Lung (tissue), 12 donors: ENCODE measurements around the gene CCDC181. TPM values are rescaled to one million over a fixed set of nuclear protein-coding genes. Genes with fewer than 3 reads are reported as not detected.
"Not testable (repeated sequence)": the region's sequence is repeated elsewhere in the genome, so short reads cannot be mapped to it uniquely, and the experiment has no call there.

Experiments
- ATAC-seq: fragments of 200-7000 bp; cut with Tn5 transposase; one replicate; pipeline ENCODE4 v1.9.1; 2020; ENCODE audit warnings: moderate number of reproducible peaks; ENCODE audit not compliant: insufficient read depth, low FRiP score
- DNase-seq, 3 donors: peaks; one replicate each; pipeline ENCODE4 v3.0.0-alpha.2; 2013 to 2017
- H3K27ac ChIP-seq, 2 donors: one replicate each; pipeline ENCODE4 v1.5.1; 2013; ENCODE audit warnings: mild to moderate bottlenecking in 2 of 2, moderate library complexity in 2 of 2, control low read depth in 1 of 2, inconsistent platforms in 1 of 2, low read depth in 1 of 2, low read length in 1 of 2
- H3K27me3 ChIP-seq, 3 donors: one replicate each; pipeline ENCODE4 v1.5.1; 2013; ENCODE audit warnings: low read length in 2 of 3; ENCODE audit not compliant: control insufficient read depth in 3 of 3, insufficient read depth in 3 of 3
- H3K36me3 ChIP-seq, 4 donors: one replicate each; pipeline ENCODE4 v1.5.1; 2013; ENCODE audit warnings: low read length in 4 of 4, mild to moderate bottlenecking in 1 of 4, moderate library complexity in 1 of 4; ENCODE audit not compliant: control insufficient read depth in 4 of 4, insufficient read depth in 4 of 4
- H3K4me1 ChIP-seq, 5 donors: one replicate each; pipeline ENCODE4 v1.5.1; 2013; ENCODE audit warnings: low read length in 5 of 5, mild to moderate bottlenecking in 2 of 5, moderate library complexity in 1 of 5; ENCODE audit not compliant: control insufficient read depth in 5 of 5, insufficient read depth in 5 of 5
- H3K4me3 ChIP-seq: one replicate; pipeline ENCODE4 v1.5.1; 2013; ENCODE audit warnings: mild to moderate bottlenecking, control low read depth, moderate library complexity
- H3K9ac ChIP-seq, 2 donors: one replicate each; pipeline ENCODE4 v1.5.1; 2013; ENCODE audit warnings: low read length in 2 of 2, control low read depth in 1 of 2; ENCODE audit not compliant: insufficient read depth in 1 of 2
- H3K9me3 ChIP-seq, 4 donors: one replicate each; pipeline ENCODE4 v1.5.1; 2013; ENCODE audit warnings: low read length in 3 of 4, mild to moderate bottlenecking in 1 of 4, moderate library complexity in 1 of 4; ENCODE audit not compliant: control insufficient read depth in 4 of 4, insufficient read depth in 3 of 4
- WGBS, 2 donors: extraction: QIAGEN DNeasy Blood & Tissue Kit; methylation state at CpG; one replicate each; pipeline ENCODE4 v1.1.7; 2013; 5-methylcytosine and 5-hydroxymethylcytosine counted together
- polyA plus RNA-seq, 2 donors: library from polyadenylated mRNA; stranded (reverse); fragments of 200-250 nt; gene quantifications; one replicate each; pipeline ENCODE4 v1.2.1, GENCODE V29; 2013
- total RNA-seq, 2 donors: library from RNA; depleted of rRNA in 1 of 2; stranded (reverse); fragments of >200 nt in 1 of 2; gene quantifications; one replicate each; pipeline ENCODE4 v1.2.1, GENCODE V29; 2014 to 2021
- TF ChIP-seq, protein P1 (sequence below): IDR thresholded peaks from 2 replicates; pipeline ENCODE4 v1.5.1; 2012; ENCODE audit warnings: mild to moderate bottlenecking; ENCODE audit errors: control extremely low read depth, extremely low read depth
- donor health status: control.
- donor health status: control.
- donor health status: Bipolar disorder and iron deficiency.
- donor health status: healthy.
- donor health status: DM: yes; HTN: yes; CAD: no.

CCDC181 gene
- total and polyA plus RNA-seq, 4 donors = 2.9 to 5.7 (median 4.6) TPM

DNA sequence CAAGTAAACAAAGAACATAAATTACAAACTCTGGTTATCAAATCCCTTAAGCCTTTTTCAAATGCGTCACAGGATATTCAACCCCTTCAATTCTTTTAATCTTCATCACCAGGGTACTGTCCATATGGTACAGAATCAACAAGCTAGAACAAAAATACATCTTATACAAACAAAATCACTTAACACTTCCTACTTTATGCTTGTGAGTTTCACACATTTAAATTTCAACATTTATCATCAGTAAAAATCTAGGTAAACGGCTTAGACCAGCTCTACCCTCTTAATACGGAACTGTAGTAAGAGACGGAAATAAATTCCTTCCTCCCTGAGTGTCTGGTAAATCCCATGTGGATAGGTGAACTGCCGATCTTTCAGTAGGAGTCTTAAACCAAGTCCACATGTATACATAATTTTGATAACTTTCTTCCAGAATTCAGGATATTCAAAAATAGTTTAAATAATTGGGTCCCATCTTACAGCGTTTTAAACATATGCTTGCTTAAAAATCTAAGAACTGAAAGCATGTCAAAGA is 1.0 kb downstream of the CCDC181 start:
- Histone ChIP-seq H3K9ac (no peak overlapping the region), H3K4me1 (peaks cover 0 to 5% (median 0%) of the 10 kb centered on the region in 5 donors), H3K27ac (no peak overlapping the region), H3K27me3 (no peaks in the 10 kb centered on the region), H3K4me3 (no peak overlapping the region), H3K36me3 (no peaks in the 10 kb centered on the region), H3K9me3 (no peaks in the 10 kb centered on the region)
- ATAC-seq = no peak
- TF ChIP-seq, protein P1, sequence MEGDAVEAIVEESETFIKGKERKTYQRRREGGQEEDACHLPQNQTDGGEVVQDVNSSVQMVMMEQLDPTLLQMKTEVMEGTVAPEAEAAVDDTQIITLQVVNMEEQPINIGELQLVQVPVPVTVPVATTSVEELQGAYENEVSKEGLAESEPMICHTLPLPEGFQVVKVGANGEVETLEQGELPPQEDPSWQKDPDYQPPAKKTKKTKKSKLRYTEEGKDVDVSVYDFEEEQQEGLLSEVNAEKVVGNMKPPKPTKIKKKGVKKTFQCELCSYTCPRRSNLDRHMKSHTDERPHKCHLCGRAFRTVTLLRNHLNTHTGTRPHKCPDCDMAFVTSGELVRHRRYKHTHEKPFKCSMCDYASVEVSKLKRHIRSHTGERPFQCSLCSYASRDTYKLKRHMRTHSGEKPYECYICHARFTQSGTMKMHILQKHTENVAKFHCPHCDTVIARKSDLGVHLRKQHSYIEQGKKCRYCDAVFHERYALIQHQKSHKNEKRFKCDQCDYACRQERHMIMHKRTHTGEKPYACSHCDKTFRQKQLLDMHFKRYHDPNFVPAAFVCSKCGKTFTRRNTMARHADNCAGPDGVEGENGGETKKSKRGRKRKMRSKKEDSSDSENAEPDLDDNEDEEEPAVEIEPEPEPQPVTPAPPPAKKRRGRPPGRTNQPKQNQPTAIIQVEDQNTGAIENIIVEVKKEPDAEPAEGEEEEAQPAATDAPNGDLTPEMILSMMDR = no peak
- DNase-seq = peak in 2 of 3 donors; percentile 2 to 6
- 51 to 66% methylated on average over 6 of the region's 6 CpGs for WGBS, 2 donors

DNA sequence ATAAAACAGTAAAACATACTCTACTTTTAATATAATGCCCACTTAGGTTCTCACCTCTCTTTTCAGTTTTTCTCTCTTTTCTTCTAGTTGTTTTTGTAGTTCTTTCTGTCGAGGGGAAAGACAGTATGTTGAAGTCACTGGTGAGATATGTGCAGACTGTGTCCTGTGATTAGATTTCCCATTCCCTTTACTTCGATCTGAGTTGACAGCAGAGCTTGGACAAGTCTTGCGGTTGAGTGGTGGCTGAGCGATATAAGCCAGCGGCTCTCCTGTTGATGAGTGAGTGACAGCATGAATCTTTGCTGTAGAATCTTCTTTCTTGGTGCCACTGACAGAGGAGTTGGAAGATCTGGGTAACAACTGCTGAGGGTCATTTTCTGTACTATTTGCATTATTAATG is 6.0 kb downstream of the CCDC181 start:
- Histone ChIP-seq H3K4me3 (no peak overlapping the region), H3K27ac (no peak overlapping the region), H3K9ac (no peak overlapping the region), H3K9me3 (no peaks in the 10 kb centered on the region), H3K36me3 (no peaks in the 10 kb centered on the region), H3K4me1 (no peaks in the 10 kb centered on the region), H3K27me3 (no peaks in the 10 kb centered on the region)
- TF ChIP-seq, protein P1 = no peak
- DNase-seq (no peak), ATAC-seq (no peak)
- 90 to 95% methylated on average over 5 of the region's 5 CpGs for WGBS, 2 donors

DNA sequence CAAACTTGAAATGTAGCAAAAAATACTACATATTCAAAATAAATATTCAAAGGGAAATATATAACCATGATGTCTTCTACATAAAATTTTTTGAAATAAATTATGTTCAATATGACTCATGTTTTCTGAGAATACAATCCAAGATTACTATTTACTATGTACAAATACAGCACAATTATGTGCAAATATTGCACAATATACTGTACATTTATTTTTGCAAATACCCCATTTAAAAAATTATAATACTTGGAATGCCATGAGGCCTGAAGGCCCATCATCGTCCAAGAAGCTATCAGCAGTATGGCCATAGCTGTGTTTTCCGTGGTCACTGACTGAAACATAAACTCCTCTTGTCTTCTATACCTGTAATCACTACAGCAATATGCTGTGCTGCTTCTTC is 12.3 kb downstream of the CCDC181 start:
- no peaks in the 10 kb centered on the region for H3K27me3 ChIP-seq
- no peak overlapping the region for H3K9ac ChIP-seq
- TF ChIP-seq, protein P1 = no peak
- H3K27ac ChIP-seq = no peak overlapping the region
- DNase-seq = no peak
- peaks cover 0 to 2% (median 0%) of the 10 kb centered on the region in 4 donors for H3K9me3 ChIP-seq
- no peaks in the 10 kb centered on the region for H3K36me3 ChIP-seq
- no peaks in the 10 kb centered on the region for H3K4me1 ChIP-seq
- H3K4me3 ChIP-seq = no peak overlapping the region
- no peak for ATAC-seq
- WGBS, 2 donors = 87 to 89% methylated on average over 2 of the region's 2 CpGs

DNA sequence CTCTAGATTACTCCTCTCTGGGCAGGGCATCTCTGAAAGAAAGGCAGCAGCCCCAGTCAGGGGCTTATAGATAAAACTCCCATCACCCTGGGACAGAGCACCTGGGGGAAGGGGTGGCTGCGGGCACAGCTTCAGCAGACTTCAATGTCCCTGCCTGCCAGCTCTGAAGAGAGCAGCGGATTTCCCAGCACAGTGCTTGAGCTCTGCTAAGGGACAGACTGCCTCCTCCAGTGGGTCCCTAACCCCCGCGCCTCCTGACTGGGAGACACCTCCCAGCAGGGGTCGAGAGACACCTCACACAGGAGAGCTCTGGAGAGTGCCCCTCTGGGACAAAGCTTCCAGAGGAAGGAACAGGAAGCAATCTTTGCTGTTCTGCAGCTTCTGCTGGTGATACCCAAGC is 18.9 kb downstream of the CCDC181 start:
- WGBS, 2 donors = 95 to 98% methylated on average over 5 of the region's 5 CpGs
- peaks cover 0 to 11% (median 2%) of the 10 kb centered on the region in 4 donors for H3K9me3 ChIP-seq
- not testable (repeated sequence) for H3K27ac ChIP-seq

DNA sequence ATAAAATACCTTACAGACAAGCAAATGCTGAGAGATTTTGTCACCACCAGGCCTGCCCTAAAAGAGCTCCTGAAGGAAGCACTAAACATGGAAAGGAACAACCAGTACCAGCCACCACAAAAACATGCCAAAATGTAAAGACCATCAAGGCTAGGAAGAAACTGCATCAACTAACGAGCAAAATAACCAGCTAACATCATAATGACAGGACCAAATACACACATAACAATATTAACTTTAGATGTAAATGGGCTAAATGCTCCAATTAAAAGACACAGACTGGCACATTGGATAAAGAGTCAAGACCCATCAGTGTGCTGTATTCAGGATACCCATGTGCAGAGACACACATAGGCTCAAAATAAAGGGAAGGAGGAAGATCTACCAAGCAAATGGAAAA is 24.7 kb downstream of the CCDC181 start:
- H3K36me3 ChIP-seq, H3K4me3 ChIP-seq, H3K27me3 ChIP-seq, H3K9ac ChIP-seq, DNase-seq, ATAC-seq, H3K4me1 ChIP-seq, H3K27ac ChIP-seq, H3K9me3 ChIP-seq: not testable (repeated sequence)
- WGBS, 2 donors = 88 to 100% methylated on average over 1 of the region's 1 CpG

More for the DNA sequence above, 18.9 kb downstream of the CCDC181 start:
- H3K36me3 ChIP-seq, DNase-seq, H3K27me3 ChIP-seq, H3K9ac ChIP-seq, H3K4me1 ChIP-seq, ATAC-seq, H3K4me3 ChIP-seq: not testable (repeated sequence)
